ENCODE results near the gene ZC3HAV1.
"Not testable (repeated sequence)": the region's sequence is repeated elsewhere in the genome, so short reads cannot be mapped to it uniquely, and the experiment has no call there.

The ZC3HAV1 gene

DNA sequence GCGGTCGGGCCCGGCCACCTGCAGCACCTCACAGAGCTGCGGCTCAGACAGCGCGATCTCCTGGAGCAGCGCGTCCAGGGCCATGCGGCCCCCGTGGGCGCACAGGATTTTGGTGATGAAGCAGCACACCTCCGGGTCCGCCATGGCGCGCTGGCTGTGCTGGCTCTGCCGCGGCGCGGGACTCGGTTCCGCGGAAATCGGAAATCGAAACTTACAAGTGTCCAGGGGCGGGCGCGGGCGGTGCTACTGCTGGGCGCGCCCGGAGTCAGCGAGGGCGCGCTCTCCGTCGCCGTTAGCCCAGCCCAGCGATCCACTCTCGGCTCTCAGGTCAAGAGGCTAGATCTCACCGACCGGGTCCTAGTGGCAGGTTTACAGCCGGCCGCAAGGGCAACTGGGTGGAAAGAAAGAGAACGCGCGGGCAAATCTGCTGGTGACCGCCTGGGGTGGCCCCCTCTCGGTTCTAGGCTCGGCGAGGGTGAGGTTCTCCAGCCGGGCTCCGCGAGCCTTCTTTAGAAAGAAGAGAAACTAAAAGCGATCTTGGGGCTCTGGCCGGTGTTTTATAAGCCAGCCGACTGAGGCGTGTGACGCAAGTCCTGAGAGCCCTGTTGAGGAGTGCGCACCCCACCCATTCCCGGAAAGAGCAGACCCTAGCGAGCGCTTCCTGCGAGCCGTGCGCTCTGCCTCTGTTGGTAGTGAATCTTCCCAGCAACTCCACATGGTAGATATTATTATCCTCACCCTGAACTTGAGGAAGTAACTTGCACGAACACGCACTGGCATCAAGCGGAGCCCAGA lies at the start of gene ZC3HAV1:
TSS of gene ZC3HAV1 (minus strand) at position 533 of the 795 bp plus-strand sequence. CDS start at position 144, 389 bp downstream.
- Mint-ChIP-seq H3K4me3 (peak within 1 kb of the TSS; percentile 95), H3K36me3 (ENCODE audit: low read depth) (peaks cover 45% of the 10 kb centered on the region), H3K9me3 (peaks cover 8% of the 10 kb centered on the region), H3K4me1 (ENCODE audit: low read depth) (peaks cover 30% of the 10 kb centered on the region), H3K27ac (peak within 1 kb of the TSS; percentile 95), H3K27me3 (ENCODE audit: low read depth) (no peaks in the 10 kb centered on the region)
- peak; percentile 89 for DNase-seq (ENCODE audit: low spot score)

- DNase-seq (ENCODE audit: low spot score), result no peak
- H3K27ac Mint-ChIP-seq, result no peak overlapping the region
- H3K9me3 Mint-ChIP-seq, result no peaks in the 10 kb centered on the region
Measured at GRCh38 chr7:139153832-139154231, 44.3 kb upstream of the ZC3HAV1 start.

DNA sequence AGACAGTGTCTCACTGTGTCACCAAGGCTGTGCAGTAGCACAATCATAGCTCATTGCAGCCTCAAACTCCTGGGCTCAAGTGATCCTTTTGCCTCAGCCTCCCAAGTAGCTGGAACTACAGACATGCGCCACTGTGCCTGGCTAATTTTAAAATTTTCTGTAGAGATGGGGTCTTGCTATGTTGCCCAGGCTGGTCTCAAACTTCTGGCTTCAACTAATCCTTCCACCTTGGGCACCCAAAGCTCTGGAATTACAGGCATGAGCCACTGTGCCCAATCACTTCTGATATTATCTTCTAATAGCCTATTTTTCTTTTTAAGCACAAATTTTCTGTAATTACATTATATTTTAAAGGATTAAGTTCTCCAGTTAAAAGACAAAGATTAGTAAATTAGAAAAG lies 42.6 kb upstream of the ZC3HAV1 start:
- no peak for DNase-seq (ENCODE audit: low spot score)
- Mint-ChIP-seq H3K27me3 (ENCODE audit: low read depth) (no peaks in the 10 kb centered on the region), H3K4me1 (ENCODE audit: low read depth) (peaks cover 6% of the 10 kb centered on the region), H3K4me3 (no peak overlapping the region), H3K36me3 (ENCODE audit: low read depth) (peaks cover 2% of the 10 kb centered on the region), H3K27ac (no peak overlapping the region), H3K9me3 (no peaks in the 10 kb centered on the region)

More at GRCh38 chr7:139153832-139154231, 44.3 kb upstream of the ZC3HAV1 start:
- Mint-ChIP-seq H3K4me1 (ENCODE audit: low read depth) (peaks cover 6% of the 10 kb centered on the region), H3K36me3 (ENCODE audit: low read depth) (peaks cover 2% of the 10 kb centered on the region), H3K27me3 (ENCODE audit: low read depth) (no peaks in the 10 kb centered on the region), H3K4me3 (no peak overlapping the region)

- Mint-ChIP-seq H3K4me1 (ENCODE audit: low read depth) (no peaks in the 10 kb centered on the region), H3K9me3 (no peaks in the 10 kb centered on the region), H3K27me3 (ENCODE audit: low read depth) (no peaks in the 10 kb centered on the region), H3K36me3 (ENCODE audit: low read depth) (no peaks in the 10 kb centered on the region), H3K27ac (no peak overlapping the region), H3K4me3 (no peak overlapping the region)
- DNase-seq (ENCODE audit: low spot score), result no peak
Measured at GRCh38 chr7:139139150-139139549, 29.6 kb upstream of the ZC3HAV1 start.

DNA sequence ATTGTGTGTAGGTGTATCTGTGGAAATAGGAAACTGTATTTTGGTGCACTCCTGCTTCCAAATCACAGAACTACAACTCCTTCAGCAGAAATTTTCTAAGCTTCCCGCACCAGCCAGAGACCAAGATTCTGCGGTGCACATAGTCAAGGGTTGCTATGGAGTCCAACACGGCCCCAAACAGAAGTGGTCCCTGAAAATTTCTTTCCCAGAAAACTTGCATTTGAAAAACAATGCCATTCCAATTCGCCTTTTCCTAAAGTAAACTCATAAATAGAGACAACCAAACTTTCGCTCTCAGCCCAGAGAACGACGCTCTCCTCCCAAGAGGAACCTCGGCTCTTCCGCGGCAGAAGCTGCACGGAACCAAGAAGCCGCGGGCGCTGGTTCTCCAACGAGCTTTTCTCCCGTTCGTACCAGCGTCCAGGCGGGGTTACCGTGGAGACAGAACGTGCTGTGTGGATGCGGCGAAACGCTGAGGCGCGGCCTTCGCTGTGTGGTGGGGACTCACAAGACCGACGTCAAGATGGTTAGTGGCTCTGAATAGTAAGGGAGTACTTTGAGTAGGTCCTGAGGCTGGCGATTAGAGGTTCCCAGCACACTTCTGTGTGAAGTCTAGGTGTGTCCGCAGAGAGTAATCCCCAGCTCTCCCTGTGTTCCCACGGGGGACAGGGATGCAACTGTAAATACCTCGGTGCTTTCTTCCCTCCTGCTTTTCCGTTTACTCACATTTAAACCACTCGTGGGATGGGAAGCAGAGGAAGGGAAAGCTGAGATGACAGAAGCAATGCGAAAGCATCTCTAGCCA lies 24.0 kb upstream of the ZC3HAV1 start:
- Mint-ChIP-seq H3K36me3 (ENCODE audit: low read depth) (no peaks in the 10 kb centered on the region), H3K27me3 (ENCODE audit: low read depth) (peaks cover 2% of the 10 kb centered on the region), H3K9me3 (no peaks in the 10 kb centered on the region), H3K4me1 (ENCODE audit: low read depth) (peaks cover 22% of the 10 kb centered on the region), H3K4me3 (peak overlapping the region; percentile 85), H3K27ac (peak overlapping the region; percentile 71)
- peak; percentile 86 for DNase-seq (ENCODE audit: low spot score)

GRCh38 chr7:139132887-139133286 lies 23.4 kb upstream of the ZC3HAV1 start:
- H3K4me3 Mint-ChIP-seq, result peak overlapping the region; percentile 85
- H3K9me3 Mint-ChIP-seq, result no peaks in the 10 kb centered on the region
- DNase-seq (ENCODE audit: low spot score), result no peak
- no peaks in the 10 kb centered on the region for H3K36me3 Mint-ChIP-seq (ENCODE audit: low read depth)
- H3K27ac Mint-ChIP-seq, result peak overlapping the region; percentile 18
- peaks cover 5% of the 10 kb centered on the region for H3K27me3 Mint-ChIP-seq (ENCODE audit: low read depth)
- H3K4me1 Mint-ChIP-seq (ENCODE audit: low read depth), result peaks cover 22% of the 10 kb centered on the region

DNA sequence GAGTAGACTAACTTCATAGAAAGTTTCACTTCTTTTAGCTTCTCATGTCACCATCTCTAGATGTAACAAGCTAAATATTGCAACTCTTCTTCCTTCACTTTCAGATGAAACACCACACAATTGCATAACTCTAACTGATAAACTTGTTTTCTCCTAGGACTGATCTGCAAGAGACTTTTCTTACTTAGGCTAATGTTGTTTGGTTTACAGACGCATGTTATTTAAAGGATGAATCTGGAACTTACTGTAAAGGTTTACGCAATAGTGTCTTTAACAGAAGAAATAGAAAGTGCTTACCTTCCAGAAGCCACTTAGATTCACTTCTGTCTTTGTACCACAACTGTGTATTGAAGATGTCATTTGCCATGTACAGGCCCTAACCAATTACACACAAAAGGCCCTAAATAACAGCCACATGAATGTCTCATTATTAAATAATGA lies 22.1 kb upstream of the ZC3HAV1 start:
- Mint-ChIP-seq H3K4me3 (peak overlapping the region; percentile 0), H3K27me3 (ENCODE audit: low read depth) (peaks cover 5% of the 10 kb centered on the region), H3K27ac (no peak overlapping the region), H3K4me1 (ENCODE audit: low read depth) (peaks cover 28% of the 10 kb centered on the region), H3K36me3 (ENCODE audit: low read depth) (no peaks in the 10 kb centered on the region), H3K9me3 (no peaks in the 10 kb centered on the region)
- DNase-seq (ENCODE audit: low spot score), result no peak

GRCh38 chr7:139129814-139130213 lies 20.3 kb upstream of the ZC3HAV1 start:
- H3K9me3 Mint-ChIP-seq; H3K36me3 Mint-ChIP-seq (ENCODE audit: low read depth); DNase-seq (ENCODE audit: low spot score); H3K27me3 Mint-ChIP-seq (ENCODE audit: low read depth); H3K27ac Mint-ChIP-seq; H3K4me3 Mint-ChIP-seq: not testable (repeated sequence)
- H3K4me1 Mint-ChIP-seq (ENCODE audit: low read depth), result peaks cover 31% of the 10 kb centered on the region

GRCh38 chr7:139127648-139128047 lies 18.1 kb upstream of the ZC3HAV1 start:
- no peak overlapping the region for H3K27ac Mint-ChIP-seq
- H3K36me3 Mint-ChIP-seq (ENCODE audit: low read depth), result no peaks in the 10 kb centered on the region

GRCh38 chr7:139125657-139126056 lies 16.1 kb upstream of the ZC3HAV1 start:
- Mint-ChIP-seq H3K27ac (no peak overlapping the region), H3K9me3 (no peaks in the 10 kb centered on the region), H3K36me3 (ENCODE audit: low read depth) (no peaks in the 10 kb centered on the region), H3K4me1 (ENCODE audit: low read depth) (peaks cover 15% of the 10 kb centered on the region), H3K4me3 (no peak overlapping the region), H3K27me3 (ENCODE audit: low read depth) (peaks cover 5% of the 10 kb centered on the region)
- DNase-seq (ENCODE audit: low spot score), result no peak

More at GRCh38 chr7:139127648-139128047, 18.1 kb upstream of the ZC3HAV1 start:
- no peak for DNase-seq (ENCODE audit: low spot score)
- Mint-ChIP-seq H3K9me3 (no peaks in the 10 kb centered on the region), H3K27me3 (ENCODE audit: low read depth) (peaks cover 5% of the 10 kb centered on the region), H3K4me3 (no peak overlapping the region), H3K4me1 (ENCODE audit: low read depth) (peaks cover 23% of the 10 kb centered on the region)

GRCh38 chr7:139124995-139125394 lies 15.5 kb upstream of the ZC3HAV1 start:
- H3K27ac Mint-ChIP-seq; H3K27me3 Mint-ChIP-seq (ENCODE audit: low read depth); H3K9me3 Mint-ChIP-seq; H3K36me3 Mint-ChIP-seq (ENCODE audit: low read depth); DNase-seq (ENCODE audit: low spot score); H3K4me3 Mint-ChIP-seq: not testable (repeated sequence)
- H3K4me1 Mint-ChIP-seq (ENCODE audit: low read depth), result peaks cover 15% of the 10 kb centered on the region

DNA sequence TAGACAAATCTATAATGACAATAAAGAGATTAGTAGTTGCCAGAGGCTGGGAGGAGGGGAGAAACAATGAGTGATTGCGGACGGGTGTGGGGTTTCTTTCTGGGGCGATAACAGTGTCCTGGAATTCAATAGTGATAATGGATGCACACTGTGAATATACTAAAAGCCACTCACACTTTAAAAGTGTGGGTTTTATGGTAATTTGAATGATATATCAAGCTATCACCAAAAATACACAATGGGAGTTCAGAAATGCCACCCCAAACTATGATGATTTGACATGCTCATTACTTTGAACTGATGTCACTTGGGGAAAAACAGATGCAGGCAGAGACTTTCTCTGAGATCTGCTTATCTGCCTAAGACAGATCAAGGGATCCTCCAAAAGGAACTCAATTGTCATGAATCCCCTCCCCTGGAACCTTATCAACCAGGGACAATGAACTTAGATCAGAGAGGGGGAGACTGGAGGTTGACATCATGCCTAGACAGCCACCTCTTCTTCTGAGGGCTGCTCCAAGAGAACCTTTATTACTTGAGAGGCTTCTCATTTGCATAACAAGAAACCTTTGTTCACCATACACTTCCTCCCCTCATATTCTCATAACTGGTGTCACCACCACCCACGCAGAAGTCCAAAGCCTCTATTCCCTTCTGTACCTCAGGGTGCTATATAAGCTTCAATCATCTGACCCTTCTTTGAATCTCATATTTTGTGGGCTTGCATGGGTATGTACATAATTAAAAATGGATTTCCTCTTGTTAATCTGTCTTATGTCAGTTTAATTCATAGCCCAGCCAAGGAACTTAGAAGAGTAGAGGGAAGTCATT lies 14.8 kb upstream of the ZC3HAV1 start:
- peaks cover 5% of the 10 kb centered on the region for H3K27me3 Mint-ChIP-seq (ENCODE audit: low read depth)
- DNase-seq (ENCODE audit: low spot score), result peak; percentile 36
- no peak overlapping the region for H3K27ac Mint-ChIP-seq
- no peak overlapping the region for H3K4me3 Mint-ChIP-seq
- H3K36me3 Mint-ChIP-seq (ENCODE audit: low read depth), result no peaks in the 10 kb centered on the region
- no peaks in the 10 kb centered on the region for H3K9me3 Mint-ChIP-seq
- H3K4me1 Mint-ChIP-seq (ENCODE audit: low read depth), result peaks cover 18% of the 10 kb centered on the region

DNA sequence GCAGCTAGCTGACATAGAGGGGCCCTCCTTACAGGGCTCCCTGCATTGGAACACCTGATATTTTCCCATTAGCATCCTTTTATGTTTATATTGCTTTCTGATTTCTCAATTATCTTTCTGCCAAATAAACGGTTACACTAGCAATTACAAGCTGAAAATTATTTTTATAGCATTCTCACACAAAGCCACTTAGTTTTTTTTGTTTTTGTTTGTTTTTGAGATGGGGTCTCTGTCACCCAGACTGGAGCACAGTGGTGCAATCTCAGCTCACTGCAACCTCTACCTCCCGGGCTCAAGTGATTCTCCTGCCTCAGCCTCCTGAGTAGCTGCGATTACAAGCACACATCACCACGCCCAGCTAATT lies 9.9 kb upstream of the ZC3HAV1 start:
- Mint-ChIP-seq H3K27me3 (ENCODE audit: low read depth) (no peaks in the 10 kb centered on the region), H3K4me3 (peak overlapping the region; percentile 67), H3K4me1 (ENCODE audit: low read depth) (peaks cover 34% of the 10 kb centered on the region), H3K36me3 (ENCODE audit: low read depth) (no peaks in the 10 kb centered on the region), H3K9me3 (no peaks in the 10 kb centered on the region), H3K27ac (peak overlapping the region; percentile 81)
- DNase-seq (ENCODE audit: low spot score), result no peak
